RWPE2 (cell line): Measurements from ENCODE around the gene UAP1.

Experiments used
- ATAC-seq: fragments of 200-7000 bp; cut with Tn5 transposase; 3 replicates; pipeline ENCODE4 v1.9.1; 2021; ENCODE audit warnings: low read depth
- DNase-seq: peaks from one replicate; pipeline ENCODE4 v3.0.0-alpha.2; 2020; ENCODE audit warnings: low spot score
- H3K27ac ChIP-seq: fragments of 450-650 bp; 2 replicates; pipeline ENCODE4 v1.5.1; 2017; ENCODE audit warnings: mild to moderate bottlenecking; ENCODE audit not compliant: poor library complexity, severe bottlenecking
- H3K27me3 ChIP-seq: fragments of 250-450 bp; sonication (Bioruptor Pico); 2 replicates; pipeline ENCODE4 v1.5.1; 2021; ENCODE audit warnings: mild to moderate bottlenecking, moderate library complexity; ENCODE audit not compliant: insufficient read depth, poor library complexity, severe bottlenecking
- H3K36me3 ChIP-seq: fragments of 250-450 bp; sonication (Bioruptor Pico); 2 replicates; pipeline ENCODE4 v1.5.1; 2020; ENCODE audit warnings: low read depth, mild to moderate bottlenecking, moderate library complexity
- H3K4me1 ChIP-seq: fragments of 250-450 bp; sonication (Bioruptor Pico); 2 replicates; pipeline ENCODE4 v1.5.1; 2021; ENCODE audit warnings: mild to moderate bottlenecking, moderate library complexity; ENCODE audit not compliant: insufficient read depth, poor library complexity, severe bottlenecking
- H3K4me3 ChIP-seq: fragments of 250-450 bp; sonication (Bioruptor Pico); 2 replicates; pipeline ENCODE4 v1.5.1; 2021; ENCODE audit warnings: mild to moderate bottlenecking, moderate library complexity; ENCODE audit not compliant: severe bottlenecking
- H3K9me3 ChIP-seq: fragments of 250-450 bp; sonication (Bioruptor Pico); 2 replicates; pipeline ENCODE4 v1.5.1; 2021; ENCODE audit warnings: mild to moderate bottlenecking, moderate library complexity; ENCODE audit not compliant: severe bottlenecking
- CTCF ChIP-seq: fragments of 450-650 bp; IDR thresholded peaks from one replicate; pipeline ENCODE4 v1.5.1; 2017; ENCODE audit warnings: mild to moderate bottlenecking, moderate library complexity; ENCODE audit not compliant: poor library complexity, severe bottlenecking

The UAP1 gene

GRCh38 chr1:162535501-162535900, 26.0 kb upstream of the UAP1 start:
- Histone ChIP-seq H3K27me3 (no peaks in the 10 kb centered on the region), H3K9me3 (no peaks in the 10 kb centered on the region), H3K36me3 (no peaks in the 10 kb centered on the region), H3K4me3 (no peak overlapping the region), H3K4me1 (peaks cover 20% of the 10 kb centered on the region), H3K27ac (peak overlapping the region; percentile 0)
- no peak for TF ChIP-seq CTCF
- DNase-seq (no peak), ATAC-seq (no peak)

- TF ChIP-seq CTCF, result no peak
- Histone ChIP-seq H3K27me3 (no peaks in the 10 kb centered on the region), H3K9me3 (no peaks in the 10 kb centered on the region), H3K4me3 (no peak overlapping the region), H3K4me1 (peaks cover 27% of the 10 kb centered on the region), H3K27ac (peak overlapping the region; percentile 95), H3K36me3 (no peaks in the 10 kb centered on the region)
- DNase-seq (no peak), ATAC-seq (no peak)
Measured at GRCh38 chr1:162536511-162536910, 25.0 kb upstream of the UAP1 start.

GRCh38 chr1:162537216-162537615, 24.3 kb upstream of the UAP1 start:
- no peaks in the 10 kb centered on the region for H3K9me3 ChIP-seq
- H3K4me3 ChIP-seq, result no peak overlapping the region
- peak overlapping the region; percentile 95 for H3K27ac ChIP-seq
- TF ChIP-seq CTCF, result no peak
- ATAC-seq (no peak), DNase-seq (no peak)
- no peaks in the 10 kb centered on the region for H3K27me3 ChIP-seq
- H3K36me3 ChIP-seq, result no peaks in the 10 kb centered on the region
- H3K4me1 ChIP-seq, result peaks cover 32% of the 10 kb centered on the region

GRCh38 chr1:162538815-162539431, 22.6 kb upstream of the UAP1 start:
- H3K27ac ChIP-seq, result peak overlapping the region; percentile 95

More at GRCh38 chr1:162538815-162539431, 22.6 kb upstream of the UAP1 start:
- TF ChIP-seq CTCF, result peak; percentile 13
- Histone ChIP-seq H3K36me3 (no peaks in the 10 kb centered on the region), H3K9me3 (peaks cover 3% of the 10 kb centered on the region), H3K4me3 (no peak overlapping the region), H3K27me3 (no peaks in the 10 kb centered on the region), H3K4me1 (peaks cover 38% of the 10 kb centered on the region)
- DNase-seq, result no peak
- peak; percentile 79 for ATAC-seq
